Measurements from ENCODE around the gene RAPGEF3. TPM values are rescaled to one million over a fixed set of nuclear protein-coding genes. Genes with fewer than 3 reads are reported as not detected.

The RAPGEF3 gene
- total and polyA plus RNA-seq, 2 donors (not counting 1 experiment from before 2014, with no cell fraction given) = 1.8 to 5.2 TPM

- intact Hi-C loops (cut with micrococcal nuclease) = loop anchor here (1.0 to 2.0 kb wide), 8 partner anchors 26 to 450 kb away; no protein-coding TSS in a partner anchor
- ChIA-PET CTCF (interaction anchor here (0.7 to 23.9 kb wide), 21 partner anchors 8 to 682 kb away, joined by 3 to 584 read pairs (median 5); partner anchors contain the start of genes ENDOU, RAPGEF3, RPAP3 and SLC48A1), POLR2A (interaction anchor here (1.6 kb wide), 1 partner anchor 52 kb away, joined by 5 read pairs; no protein-coding TSS in a partner anchor)
- H3K9me3 Mint-ChIP-seq (ENCODE audit: insufficient read depth) = no peaks in the 10 kb centered on the region
- H3K4me1 Mint-ChIP-seq = peaks cover 42% of the 10 kb centered on the region
- H3K27ac Mint-ChIP-seq = no peak overlapping the region
- Histone ChIP-seq H3K79me2 (ENCODE audit: control insufficient read depth, insufficient read depth, low read length) (peaks cover 31% of the 10 kb centered on the region), H3K27me3 (replicated peaks in 1 of 4; ENCODE audit: control extremely low read depth in 1 of 4, control insufficient read depth in 3 of 4, insufficient read depth in 4 of 4, low read length in 3 of 4) (no peaks in the 10 kb centered on the region), H2AFZ (ENCODE audit: insufficient read depth, low read depth, low read length, poor library complexity, severe bottlenecking) (no peak overlapping the region), H3K27ac (ENCODE audit: low read length in 2 of 2) (no peak overlapping the region), H3K9me3 (ENCODE audit: control extremely low read depth in 1 of 3, control insufficient read depth in 2 of 3, insufficient read depth in 1 of 3, low read length in 2 of 3) (no peaks in the 10 kb centered on the region), H3K9ac (ENCODE audit: low read length) (no peak overlapping the region), H3K4me3 (ENCODE audit: control extremely low read depth in 1 of 5, extremely low read depth in 1 of 5, insufficient read depth in 1 of 5, low read depth in 2 of 5, low read length in 4 of 5) (no peak overlapping the region), H4K20me1 (ENCODE audit: control insufficient read depth, insufficient read depth, low read length, poor library complexity, severe bottlenecking) (no peaks in the 10 kb centered on the region), H3K36me3 (replicated peaks in 1 of 2; ENCODE audit: control extremely low read depth in 1 of 2, control insufficient read depth in 1 of 2, extremely low read depth in 1 of 2, insufficient read depth in 2 of 2, low read length in 1 of 2) (peaks cover 0 to 1% of the 10 kb centered on the region in 2 experiments), H3K4me2 (replicated peaks; ENCODE audit: low read depth, low read length, poor library complexity, severe bottlenecking) (no peak overlapping the region), H3K4me1 (ENCODE audit: control insufficient read depth in 2 of 2, insufficient read depth in 2 of 2, low read length in 2 of 2) (peaks cover 21 to 34% of the 10 kb centered on the region in 2 donors)
- DNase-seq (no peak), ATAC-seq (ENCODE audit: low read depth) (no peak)
- no peak overlapping the region for H3K4me3 Mint-ChIP-seq
- 51% methylated on average over 5 of the region's 5 CpGs for WGBS (ENCODE audit: insufficient coverage)
- H3K27me3 Mint-ChIP-seq = no peaks in the 10 kb centered on the region
- TF ChIP-seq EZH2 (IDR thresholded peaks at IDR 0.05; ENCODE audit: borderline replicate concordance, insufficient read depth, low read depth, low read length, poor library complexity, severe bottlenecking) = no peak
- no peak for TF ChIP-seq CTCF (IDR thresholded peaks at IDR 0.05)
These were observed 43.8 kb downstream of the RAPGEF3 start for GRCh38 chr12:47714826-47715386.

GRCh38 chr12:47712171-47712570 is 46.5 kb downstream of the RAPGEF3 start:
- H3K27ac ChIP-seq (ENCODE audit: low read length in 2 of 2) = no peak overlapping the region
- no peaks in the 10 kb centered on the region for H3K27me3 Mint-ChIP-seq
- TF ChIP-seq EZH2 (IDR thresholded peaks at IDR 0.05; ENCODE audit: borderline replicate concordance, insufficient read depth, low read depth, low read length, poor library complexity, severe bottlenecking) (no peak), CTCF (IDR thresholded peaks at IDR 0.05) (no peak)
- no peaks in the 10 kb centered on the region for H4K20me1 ChIP-seq (ENCODE audit: control insufficient read depth, insufficient read depth, low read length, poor library complexity, severe bottlenecking)
- peaks cover 50% of the 10 kb centered on the region for H3K79me2 ChIP-seq (ENCODE audit: control insufficient read depth, insufficient read depth, low read length)
- H3K27ac Mint-ChIP-seq = no peak overlapping the region
- POLR2A ChIA-PET = no interaction called here
- peaks cover 39 to 50% of the 10 kb centered on the region in 2 donors for H3K4me1 ChIP-seq (ENCODE audit: control insufficient read depth in 2 of 2, insufficient read depth in 2 of 2, low read length in 2 of 2)
- H3K4me3 ChIP-seq (ENCODE audit: control extremely low read depth in 1 of 5, extremely low read depth in 1 of 5, insufficient read depth in 1 of 5, low read depth in 2 of 5, low read length in 4 of 5) = no peak overlapping the region
- H3K4me1 Mint-ChIP-seq = peaks cover 58% of the 10 kb centered on the region
- H3K4me3 Mint-ChIP-seq = no peak overlapping the region
- no peak for DNase-seq
- WGBS (ENCODE audit: insufficient coverage) = 98% methylated on average over 5 of the region's 6 CpGs
- no peaks in the 10 kb centered on the region for H3K27me3 ChIP-seq (replicated peaks in 1 of 4; ENCODE audit: control extremely low read depth in 1 of 4, control insufficient read depth in 3 of 4, insufficient read depth in 4 of 4, low read length in 3 of 4)
- CTCF ChIA-PET = interaction anchor here (1.1 to 23.9 kb wide), 5 partner anchors 30 to 126 kb away, joined by 3 to 584 read pairs (median 270); partner anchors contain the start of genes RAPGEF3 and SLC48A1
- intact Hi-C loops (cut with micrococcal nuclease) = no loop called here
- H2AFZ ChIP-seq (ENCODE audit: insufficient read depth, low read depth, low read length, poor library complexity, severe bottlenecking) = no peak overlapping the region
- H3K9me3 Mint-ChIP-seq (ENCODE audit: insufficient read depth) = no peaks in the 10 kb centered on the region
- no peaks in the 10 kb centered on the region for H3K36me3 ChIP-seq (replicated peaks in 1 of 2; ENCODE audit: control extremely low read depth in 1 of 2, control insufficient read depth in 1 of 2, extremely low read depth in 1 of 2, insufficient read depth in 2 of 2, low read length in 1 of 2)
- no peak for ATAC-seq (ENCODE audit: low read depth)
- no peak overlapping the region for H3K9ac ChIP-seq (ENCODE audit: low read length)
- H3K4me2 ChIP-seq (replicated peaks; ENCODE audit: low read depth, low read length, poor library complexity, severe bottlenecking) = no peak overlapping the region
- H3K9me3 ChIP-seq (ENCODE audit: control extremely low read depth in 1 of 3, control insufficient read depth in 2 of 3, insufficient read depth in 1 of 3, low read length in 2 of 3) = no peaks in the 10 kb centered on the region
